NCI-H1417 treated with DMSO at 0.1 percent for 48 hours (cell line): ENCODE data around the gene INO80E.
"Not testable (repeated sequence)": the region's sequence is repeated elsewhere in the genome, so short reads cannot be mapped to it uniquely, and the experiment has no call there.

Source experiments
- DNase-seq: peaks from one replicate; lab custom pipeline; 2025; lab: John Stamatoyannopoulos, UW

Gene INO80E, protein sequence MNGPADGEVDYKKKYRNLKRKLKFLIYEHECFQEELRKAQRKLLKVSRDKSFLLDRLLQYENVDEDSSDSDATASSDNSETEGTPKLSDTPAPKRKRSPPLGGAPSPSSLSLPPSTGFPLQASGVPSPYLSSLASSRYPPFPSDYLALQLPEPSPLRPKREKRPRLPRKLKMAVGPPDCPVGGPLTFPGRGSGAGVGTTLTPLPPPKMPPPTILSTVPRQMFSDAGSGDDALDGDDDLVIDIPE

DNA sequence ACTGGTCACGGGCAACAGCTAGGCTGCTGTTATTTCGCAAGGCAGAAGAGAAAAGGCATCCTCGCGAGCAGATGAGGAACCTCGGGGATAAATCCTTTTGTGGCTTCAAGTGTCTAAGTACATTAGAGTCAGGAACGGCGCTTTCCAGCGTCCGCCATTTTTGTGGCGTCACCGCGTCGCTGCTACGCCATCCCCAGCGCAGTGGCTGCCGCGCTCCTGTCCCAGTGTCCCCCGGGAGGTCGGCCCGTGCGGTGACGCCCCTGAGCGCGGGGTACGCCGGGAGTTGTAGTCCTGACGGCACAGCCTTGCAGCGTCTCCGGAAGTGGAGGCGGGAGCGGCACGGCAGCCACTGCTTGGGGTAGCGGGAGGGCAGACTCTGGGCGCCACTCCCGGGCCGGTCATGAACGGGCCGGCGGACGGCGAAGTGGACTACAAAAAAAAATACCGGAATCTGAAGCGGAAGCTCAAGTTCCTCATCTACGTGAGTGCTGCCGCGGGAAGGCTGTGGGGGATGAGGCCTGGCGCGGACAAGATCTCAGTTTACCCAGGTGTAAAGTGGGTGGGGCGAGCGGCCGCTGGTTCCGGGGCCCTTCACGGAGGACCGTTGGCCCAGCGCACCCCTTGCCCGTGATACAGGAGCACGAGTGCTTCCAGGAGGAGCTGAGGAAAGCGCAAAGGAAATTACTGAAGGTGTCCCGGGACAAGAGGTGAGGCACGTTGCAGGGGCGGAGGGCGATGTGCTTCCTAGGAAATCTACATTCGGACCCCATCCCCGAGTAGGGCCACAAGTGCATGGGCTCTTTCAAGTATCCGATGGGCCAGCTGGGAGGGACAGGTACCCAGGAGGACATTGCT lies at the start of gene INO80E:
Gene INO80E, plus strand, starts transcription at position 331 of the 855 bp plus-strand sequence. Its CDS starts 70 bp downstream, at position 401.
- DNase-seq, result peak; percentile 78

DNA sequence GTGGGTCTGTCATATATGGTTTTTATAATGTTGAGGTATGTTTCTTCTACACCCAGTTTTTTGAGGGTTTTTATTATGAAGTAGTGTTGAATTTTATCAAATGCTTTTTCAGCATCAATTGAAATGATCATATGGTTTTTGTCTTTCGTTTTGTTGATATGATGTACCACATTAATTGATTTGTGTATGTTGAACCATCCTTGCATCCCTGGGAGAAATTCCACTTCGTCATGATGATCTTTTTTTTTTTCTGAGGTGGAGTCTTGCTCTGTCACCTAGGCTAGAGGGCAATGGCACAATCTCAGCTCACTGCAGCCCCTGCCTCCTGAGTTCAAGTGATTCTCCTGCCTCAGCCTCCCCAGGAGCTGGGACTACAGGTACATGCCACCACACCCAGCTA lies 48.1 kb upstream of the INO80E start:
- no peak for DNase-seq

DNA sequence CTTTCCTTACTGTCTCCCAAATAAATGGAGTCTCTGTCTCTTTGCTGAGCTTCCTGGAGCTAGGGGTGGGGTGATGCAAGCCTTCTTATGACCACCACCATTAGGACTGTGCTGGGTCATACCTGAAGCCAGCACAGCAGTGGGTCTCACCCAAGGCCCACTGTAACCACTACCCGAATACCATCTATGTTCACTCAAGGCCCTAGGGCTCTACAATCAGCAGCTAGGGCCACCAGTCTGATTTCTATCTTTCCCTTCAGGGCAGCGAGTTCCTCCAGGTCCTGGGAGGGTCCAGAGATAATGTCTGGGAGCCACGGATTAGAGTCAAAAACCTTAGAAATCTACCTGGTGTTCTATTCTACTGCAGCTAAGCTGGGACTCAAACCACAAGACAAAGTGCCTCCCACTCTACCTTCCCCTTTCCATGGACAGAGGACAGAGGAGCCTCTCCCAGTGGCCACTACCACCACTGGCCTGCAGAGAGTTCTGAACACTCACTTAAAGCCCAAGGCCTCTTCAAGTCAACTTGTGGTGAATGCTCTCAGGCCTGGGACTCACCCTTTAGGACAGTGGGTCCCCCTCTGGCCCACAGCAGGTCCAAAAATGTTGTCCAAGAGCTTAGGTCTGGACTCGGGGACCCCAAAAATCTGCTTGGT lies 45.1 kb upstream of the INO80E start:
- no peak for DNase-seq

DNA sequence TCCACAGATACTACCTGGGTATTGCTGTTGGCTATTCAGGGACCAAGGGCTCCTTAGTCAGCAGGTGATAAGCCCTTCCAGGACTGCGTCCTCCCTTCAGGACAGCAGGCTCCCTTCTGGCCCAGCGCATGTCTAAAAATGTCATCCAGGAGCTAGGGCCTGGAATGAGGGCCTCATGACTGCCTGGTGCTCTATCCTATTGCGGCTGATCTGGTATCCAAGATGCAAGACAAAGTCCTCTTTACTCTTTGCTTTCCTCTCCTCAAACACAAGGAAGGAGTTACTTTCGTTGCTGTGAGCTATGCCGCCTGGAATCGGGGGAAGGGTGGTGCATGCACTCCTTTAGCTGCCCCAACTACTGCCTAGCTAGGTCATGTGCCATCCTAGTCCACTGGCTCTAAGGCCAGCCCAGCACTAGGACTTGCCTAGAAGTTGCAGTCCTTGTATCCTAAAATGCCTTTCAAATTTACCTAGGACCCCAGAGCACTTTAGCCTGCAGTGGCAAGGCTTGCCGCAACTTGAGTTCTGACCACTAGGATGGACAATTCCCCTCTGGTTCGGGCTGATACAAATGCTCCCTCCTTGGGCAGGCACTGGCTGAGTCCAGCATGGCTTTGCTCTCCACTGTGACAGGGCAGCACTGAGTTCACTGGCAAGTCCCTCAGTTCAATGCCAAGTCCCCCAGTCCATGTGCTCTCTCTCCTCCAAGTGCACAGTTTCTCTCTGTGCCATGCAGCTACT lies 44.2 kb upstream of the INO80E start:
- DNase-seq, result no peak

DNA sequence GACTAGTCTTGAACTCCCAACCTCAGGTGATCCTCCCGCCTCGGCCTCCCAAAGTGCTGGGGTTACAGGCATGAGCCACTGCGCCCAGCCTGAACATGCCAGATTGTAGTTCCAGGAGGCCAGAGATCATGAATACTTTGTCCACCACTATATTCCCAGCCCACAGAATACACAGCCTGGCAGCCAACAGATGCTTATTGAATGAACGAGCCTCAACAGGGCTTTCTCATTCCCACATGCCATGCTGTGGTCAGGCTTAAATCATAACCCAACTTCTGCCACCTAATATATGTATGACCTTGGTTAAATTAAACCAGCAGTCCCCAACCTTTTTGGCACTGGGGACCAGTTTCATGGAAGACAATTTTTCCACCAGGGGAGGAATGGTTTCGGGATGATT lies 37.3 kb upstream of the INO80E start:
- no peak for DNase-seq

DNA sequence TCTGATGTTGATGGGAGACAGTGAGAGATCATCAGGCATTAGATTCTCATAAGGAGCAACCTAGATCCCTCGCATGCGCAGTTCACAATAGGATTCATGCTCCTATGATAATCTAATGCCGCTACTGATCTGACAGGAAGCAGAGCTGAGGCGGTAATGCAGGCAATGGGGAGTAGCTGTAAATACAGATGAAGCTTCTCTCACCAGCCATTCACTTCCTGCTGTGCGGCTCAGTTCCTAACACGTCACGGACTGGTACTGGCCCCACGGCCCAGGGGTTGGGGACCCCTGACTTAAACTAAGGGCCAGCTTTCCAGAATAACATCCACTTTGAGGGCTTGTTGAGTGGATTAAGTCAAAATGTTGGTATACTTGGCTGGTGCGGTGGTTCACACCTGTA lies 36.7 kb upstream of the INO80E start:
- no peak for DNase-seq

DNA sequence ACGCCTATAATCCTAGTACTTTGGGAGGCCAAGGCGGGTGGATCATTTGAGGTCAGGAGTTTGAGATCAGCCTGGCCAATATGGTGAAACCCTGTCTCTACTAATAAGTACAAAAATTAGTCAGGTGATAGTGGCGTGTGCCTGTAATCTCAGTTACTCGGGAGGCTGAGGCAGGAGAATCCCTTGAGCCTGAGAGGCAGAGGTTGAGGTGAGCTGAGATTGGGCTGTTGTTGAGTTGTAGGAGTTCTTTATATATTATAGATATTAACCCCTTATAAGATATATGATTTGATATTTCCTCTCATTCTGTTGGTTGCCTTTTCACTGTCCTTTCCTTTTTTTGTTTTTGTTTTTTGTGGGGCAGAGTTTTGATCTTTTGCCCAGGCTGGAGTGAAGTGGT lies 36.2 kb upstream of the INO80E start:
- not testable (repeated sequence) for DNase-seq

DNA sequence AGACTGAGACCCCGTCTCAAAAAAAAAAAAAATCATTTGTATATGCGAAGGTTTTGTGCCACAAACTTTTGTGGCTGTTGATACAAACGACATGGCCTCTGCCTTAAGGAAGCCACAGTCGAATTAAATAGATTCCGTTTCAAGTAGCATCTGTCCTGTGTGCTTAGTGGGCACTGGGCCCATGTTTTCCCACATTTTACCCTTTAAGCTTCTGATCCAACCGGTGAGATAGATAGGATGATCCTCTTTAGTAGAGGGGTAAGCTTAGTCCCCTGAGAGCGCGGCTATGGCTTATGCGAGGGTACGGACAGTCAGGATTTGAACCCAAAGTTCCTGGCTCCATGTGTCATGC lies 34.9 kb upstream of the INO80E start:
- DNase-seq, result no peak

DNA sequence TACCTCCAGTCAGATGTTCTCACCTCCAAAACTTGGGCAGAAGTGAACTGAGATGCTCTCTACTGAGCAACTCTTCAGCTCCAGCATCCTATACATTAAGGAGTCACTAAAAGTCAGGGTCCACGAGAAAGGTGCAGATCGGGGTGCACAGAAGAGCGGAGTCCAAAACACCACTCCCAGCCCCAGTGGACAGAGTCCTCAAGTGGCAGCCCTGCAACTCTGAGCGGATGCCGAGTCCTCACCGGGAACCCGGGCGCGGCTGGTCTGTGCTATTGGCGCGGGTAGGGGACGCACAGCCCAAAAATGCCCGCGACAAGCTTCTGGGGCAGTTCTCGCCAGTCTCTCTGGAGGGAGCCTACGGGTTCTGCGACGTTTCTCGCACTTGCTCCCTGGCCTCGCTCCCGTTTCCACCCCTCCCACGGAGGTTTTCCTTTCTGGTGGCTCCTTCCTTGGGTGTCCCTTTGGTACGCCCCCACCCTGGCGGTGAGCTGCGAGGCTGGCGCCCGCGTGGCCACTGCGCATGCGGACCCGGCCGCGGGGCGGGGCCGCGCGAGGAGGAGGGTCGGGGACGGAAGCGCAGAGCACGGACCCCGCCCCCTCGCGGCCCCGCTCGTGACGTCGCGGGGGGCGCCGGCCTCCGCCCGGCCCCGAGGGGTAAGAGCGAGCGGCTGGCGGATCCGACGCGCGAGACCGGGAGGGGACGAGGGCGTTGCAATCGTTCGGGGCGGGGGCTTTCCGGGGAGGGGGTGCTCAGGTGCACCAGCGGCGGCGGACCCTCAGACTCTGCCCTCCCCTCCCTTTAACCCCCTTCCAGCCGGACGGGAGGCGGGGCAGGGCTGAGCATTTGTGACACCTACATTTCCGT lies 34.3 kb upstream of the INO80E start, which contains the start of gene TMEM219:
Gene TMEM219, plus strand, starts transcription at position 601 of the 865 bp plus-strand sequence. CDS start 1,065 bp downstream, outside the sequence.
- peak; percentile 68 for DNase-seq

DNA sequence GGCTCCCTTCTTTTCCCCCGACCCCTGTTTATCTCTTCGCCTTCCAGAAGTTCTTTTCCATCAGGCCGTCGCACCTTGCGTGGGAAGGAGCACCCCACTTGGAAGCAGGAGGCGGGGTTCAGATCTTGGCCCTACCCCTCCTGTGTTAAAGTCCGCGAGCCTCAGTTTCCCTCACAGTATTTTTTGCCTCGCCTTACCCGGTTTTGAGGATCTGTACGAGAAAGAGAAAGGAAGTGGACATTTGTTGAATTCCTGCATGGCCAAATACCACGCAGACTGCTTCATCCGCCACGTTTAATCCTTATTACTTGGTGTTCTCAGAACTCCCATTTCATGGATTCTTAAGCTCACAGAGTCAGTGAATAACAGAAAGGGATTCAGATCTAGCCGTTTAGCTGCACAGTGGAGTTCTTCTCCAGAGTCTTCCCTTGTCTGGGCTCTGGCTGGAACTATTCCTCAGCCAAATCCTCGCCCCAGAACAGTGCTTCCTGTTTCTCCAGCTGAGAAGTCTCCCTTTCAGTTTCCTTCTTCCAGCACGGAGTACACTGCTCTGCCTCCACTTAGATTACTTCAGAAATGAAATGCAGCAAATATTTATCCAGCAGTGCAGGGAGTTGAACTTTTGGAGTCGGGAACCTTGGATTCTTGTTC lies 33.6 kb upstream of the INO80E start:
- no peak for DNase-seq

DNA sequence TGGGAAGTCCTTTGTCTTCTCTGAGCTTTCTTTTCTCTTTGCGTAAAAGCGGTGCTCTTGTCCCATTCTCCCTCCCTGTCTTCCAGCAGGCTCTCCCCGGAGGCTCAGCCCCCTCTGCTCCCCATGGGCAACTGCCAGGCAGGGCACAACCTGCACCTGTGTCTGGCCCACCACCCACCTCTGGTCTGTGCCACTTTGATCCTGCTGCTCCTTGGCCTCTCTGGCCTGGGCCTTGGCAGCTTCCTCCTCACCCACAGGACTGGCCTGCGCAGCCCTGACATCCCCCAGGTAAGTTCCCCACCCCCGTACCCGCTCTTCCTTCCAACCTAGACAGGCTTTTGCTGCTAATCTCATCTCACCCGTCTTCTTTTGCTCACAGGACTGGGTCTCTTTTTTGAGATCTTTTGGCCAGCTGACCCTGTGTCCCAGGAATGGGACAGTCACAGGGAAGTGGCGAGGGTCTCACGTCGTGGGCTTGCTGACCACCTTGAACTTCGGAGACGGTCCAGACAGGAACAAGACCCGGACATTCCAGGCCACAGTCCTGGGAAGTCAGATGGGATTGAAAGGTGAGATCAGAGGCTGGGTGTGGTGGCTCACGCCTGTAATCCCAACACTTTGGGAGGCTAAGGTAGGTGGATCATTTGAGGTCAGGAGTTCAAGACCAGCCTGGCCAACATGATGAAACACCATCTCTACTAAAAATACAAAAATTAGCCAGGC lies 32.9 kb upstream of the INO80E start:
- DNase-seq, result no peak

DNA sequence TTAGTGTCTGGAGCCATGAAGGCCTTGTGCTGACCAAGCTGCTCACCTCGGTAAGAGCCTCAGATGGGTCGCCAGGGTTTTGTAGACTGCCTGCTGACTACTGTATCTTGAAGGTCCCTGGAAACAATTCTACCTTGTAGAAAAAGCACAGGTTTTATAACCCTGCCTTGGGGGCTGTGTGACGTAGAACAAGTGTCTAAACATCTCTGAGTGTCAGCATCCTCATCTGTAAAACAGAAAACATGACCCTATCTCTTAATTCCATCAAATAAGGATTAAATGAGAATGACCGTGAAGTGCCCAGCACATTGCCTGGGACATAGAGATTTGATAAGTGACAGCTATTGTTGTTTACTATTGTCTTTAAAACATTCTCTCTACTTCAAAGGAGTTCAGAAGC lies 27.8 kb upstream of the INO80E start:
- no peak for DNase-seq

DNA sequence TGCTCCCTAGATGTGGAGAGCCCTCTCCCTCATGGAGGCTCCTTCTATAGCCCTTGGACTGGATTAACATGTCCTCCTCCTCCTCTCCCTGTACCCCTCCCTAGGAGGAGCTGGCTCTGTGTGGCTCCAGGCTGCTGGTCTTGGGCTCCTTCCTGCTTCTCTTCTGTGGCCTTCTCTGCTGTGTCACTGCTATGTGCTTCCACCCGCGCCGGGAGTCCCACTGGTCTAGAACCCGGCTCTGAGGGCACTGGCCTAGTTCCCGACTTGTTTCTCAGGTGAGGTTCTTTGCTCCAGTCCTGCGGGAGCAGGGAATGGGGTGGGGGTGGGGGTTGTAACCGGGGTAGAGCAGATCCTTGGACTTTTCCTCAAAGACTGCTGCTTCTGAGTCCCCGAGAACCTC lies 24.7 kb upstream of the INO80E start:
- no peak for DNase-seq

DNA sequence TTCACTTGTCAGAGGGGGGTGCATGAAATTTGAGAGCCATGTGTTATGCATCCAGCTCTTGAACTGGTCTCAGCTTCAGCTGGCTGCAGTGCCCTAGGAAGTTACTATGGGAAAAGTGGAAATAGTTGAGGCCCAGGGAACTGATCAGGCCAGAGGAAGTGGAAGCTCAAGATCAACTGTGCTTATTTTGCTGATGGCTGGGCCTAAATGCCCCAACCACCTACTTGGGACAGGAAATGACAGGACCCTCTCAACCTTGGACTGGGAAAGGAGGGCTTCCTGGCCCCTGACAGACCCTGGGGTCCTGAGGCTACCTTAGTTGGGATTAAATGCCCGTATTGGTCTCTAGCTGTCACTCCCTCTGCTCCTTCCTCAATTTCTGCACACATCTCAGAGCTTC lies 23.5 kb upstream of the INO80E start:
- DNase-seq, result no peak

DNA sequence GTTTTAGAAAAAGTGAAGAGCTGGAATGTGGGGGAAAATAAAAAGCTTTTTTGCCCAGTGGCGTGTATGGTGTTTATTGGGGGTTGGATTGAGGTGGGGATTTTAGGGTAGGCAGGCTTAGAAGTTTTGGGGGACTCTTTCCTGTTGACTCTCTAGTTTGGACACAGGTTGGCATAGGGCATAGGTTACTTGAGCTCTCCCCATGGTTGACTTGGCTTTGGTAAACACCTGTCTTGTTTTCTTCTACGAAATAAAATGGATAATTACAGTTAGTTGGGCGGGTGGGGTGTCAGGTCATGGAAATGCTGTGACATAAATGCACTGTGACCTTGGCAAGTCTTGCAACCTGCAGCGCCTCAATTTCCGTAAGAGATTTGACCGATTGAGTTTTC lies 23.1 kb upstream of the INO80E start:
- no peak for DNase-seq

DNA sequence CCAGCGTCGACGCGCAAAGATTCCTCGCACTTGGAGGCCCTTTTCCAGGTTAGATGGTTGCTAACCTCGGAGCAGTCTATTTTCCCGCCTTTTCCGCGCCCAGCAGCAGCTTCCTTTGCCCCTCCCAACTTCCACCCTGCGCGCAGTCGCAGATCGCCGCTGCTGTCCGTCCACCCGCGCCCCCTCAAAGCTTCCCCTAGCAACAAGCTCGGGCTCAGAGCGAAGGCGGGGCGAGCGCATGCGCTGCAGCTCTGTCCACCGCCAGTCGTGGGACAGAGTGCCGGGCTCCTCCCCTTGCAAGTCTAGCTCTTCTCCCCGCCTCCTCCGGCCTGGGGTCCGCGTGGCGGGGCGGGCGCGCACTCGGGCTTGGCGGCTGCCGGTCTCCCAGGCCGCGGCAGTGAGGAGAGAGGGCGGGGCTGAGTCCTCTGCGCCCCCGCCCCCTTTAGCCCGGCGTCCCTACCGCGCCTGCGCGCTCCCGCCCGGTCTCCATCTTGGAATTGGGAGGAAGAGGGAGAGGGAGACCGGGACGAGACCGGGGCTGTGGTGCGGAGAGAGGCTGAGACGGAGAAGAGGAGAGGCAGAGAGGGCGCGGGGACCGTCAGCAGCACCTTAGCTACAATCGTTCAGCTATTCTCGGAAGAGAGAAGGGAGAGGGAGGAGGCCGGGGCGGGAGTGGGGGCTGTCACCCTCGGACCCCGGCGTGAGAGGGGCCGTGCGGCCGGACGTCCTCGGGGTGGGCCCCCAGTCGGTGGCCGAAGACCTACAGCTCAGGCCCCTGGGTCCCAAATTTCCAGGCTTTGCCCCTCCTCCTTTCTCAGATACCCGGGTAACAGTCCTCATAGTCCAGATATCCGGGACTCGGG lies 22.4 kb upstream of the INO80E start, which contains the start of gene TAOK2:
Gene TAOK2, plus strand, starts transcription at position 485 of the 863 bp plus-strand sequence. CDS start 3,905 bp downstream, outside the sequence.
- DNase-seq, result peak; percentile 87

DNA sequence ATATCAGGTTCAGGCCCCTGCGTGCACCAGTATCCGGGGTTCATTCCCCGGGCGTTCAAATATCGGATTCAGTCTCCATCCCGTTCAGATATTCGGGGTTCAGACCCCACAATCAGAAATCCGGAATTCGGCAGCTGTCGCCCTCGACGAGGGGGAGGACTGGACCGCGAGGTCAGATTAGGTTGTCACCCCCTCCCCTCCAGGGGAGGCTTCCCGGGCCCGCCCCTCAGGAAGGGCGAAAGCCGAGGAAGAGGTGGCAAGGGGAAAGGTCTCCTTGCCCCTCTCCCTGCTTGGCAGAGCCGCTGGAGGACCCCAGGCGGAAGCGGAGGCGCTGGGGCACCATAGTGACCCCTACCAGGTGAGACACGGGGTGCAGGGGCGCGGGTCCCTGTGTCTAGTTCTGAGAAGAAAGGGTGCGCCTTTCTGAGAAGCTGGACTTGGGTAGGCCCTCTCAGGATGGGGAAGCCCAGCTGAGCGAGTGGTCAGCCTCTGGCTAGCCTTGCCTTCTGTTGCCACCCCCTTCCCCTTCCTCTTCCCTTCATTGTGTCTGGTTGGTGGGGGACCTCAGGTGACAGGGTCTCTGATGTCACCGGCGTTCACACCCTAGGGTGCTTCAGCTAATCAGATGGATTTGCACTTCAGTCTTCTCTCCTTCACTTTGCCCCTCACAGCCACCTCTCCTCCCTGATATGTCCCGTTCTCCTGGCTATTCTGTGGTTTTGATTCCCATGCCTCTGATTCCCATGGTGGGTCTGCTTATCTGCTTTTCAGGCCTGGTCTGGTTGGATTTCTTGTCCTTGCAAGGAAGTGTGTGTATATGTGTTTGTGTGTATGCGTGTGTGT lies 21.5 kb upstream of the INO80E start:
- DNase-seq, result no peak

DNA sequence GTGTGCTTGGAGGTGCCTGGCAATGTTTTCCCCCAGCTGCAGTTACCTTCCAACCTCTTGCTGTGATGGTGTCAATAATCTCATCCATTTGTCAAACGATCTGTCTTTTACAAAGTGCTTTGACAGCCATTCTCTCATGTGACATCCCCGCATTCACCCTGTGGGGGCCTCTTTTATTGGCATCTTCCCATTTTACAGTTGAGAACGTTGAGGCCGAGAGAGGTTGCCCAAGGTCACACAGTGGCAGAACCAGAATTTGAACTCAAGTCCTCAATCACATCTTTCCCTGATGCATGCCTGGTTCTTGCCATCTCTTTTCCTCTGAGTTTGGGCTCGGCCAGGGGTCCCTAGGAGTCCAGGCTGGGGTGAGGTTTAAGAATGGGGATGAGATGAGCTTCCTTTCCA lies 20.9 kb upstream of the INO80E start:
- DNase-seq, result no peak
